Heart right ventricle (tissue), 16 donors: ENCODE results near the gene TGFB2. TPM values are rescaled to one million over a fixed set of nuclear protein-coding genes. Genes with fewer than 3 reads are reported as not detected.

Experiments
- ATAC-seq, 8 donors: fragments of 200-7000 bp; cut with Tn5 transposase; one replicate each; pipeline ENCODE4 v1.9.1; 2020; ENCODE audit warnings: mild to moderate bottlenecking in 8 of 8, moderate library complexity in 8 of 8, moderate number of reproducible peaks in 1 of 8
- DNase-seq, 2 donors: peaks; one replicate each; pipeline ENCODE4 v3.0.0-alpha.2; 2020
- H3K27ac ChIP-seq, 10 donors: fragments of 200-600 bp; sonication (generic) in 2 of 10; one replicate each; pipeline versions ENCODE4 v1.5.0 to v1.8.0; 2020 to 2022; ENCODE audit warnings: mild to moderate bottlenecking in 3 of 10
- H3K27me3 ChIP-seq, 7 donors: fragments of 200-600 bp; one replicate each; pipeline ENCODE4 v1.8.0; 2021 to 2022; ENCODE audit warnings: mild to moderate bottlenecking in 2 of 7
- H3K36me3 ChIP-seq, 9 donors: fragments of 200-600 bp; sonication (generic) in 1 of 9; one replicate each; pipeline versions ENCODE4 v1.5.0 to v1.8.0; 2020 to 2022; ENCODE audit warnings: mild to moderate bottlenecking in 2 of 9
- H3K4me1 ChIP-seq, 9 donors: fragments of 200-600 bp; sonication (generic) in 1 of 9; one replicate each; pipeline versions ENCODE4 v1.5.0 to v1.8.0; 2020 to 2022; ENCODE audit warnings: mild to moderate bottlenecking in 4 of 9
- H3K4me3 ChIP-seq, 10 donors: fragments of 200-600 bp; sonication (generic) in 2 of 10; one replicate each; pipeline versions ENCODE4 v1.5.0 to v1.8.0; 2020 to 2022; ENCODE audit warnings: mild to moderate bottlenecking in 7 of 10, moderate library complexity in 2 of 10
- H3K9me3 ChIP-seq, 11 donors: fragments of 200-600 bp in 10 of 11; sonication (generic) in 2 of 11; one replicate each; pipeline versions ENCODE4 v1.5.0 to v1.8.0; 2013 to 2022; ENCODE audit warnings: mild to moderate bottlenecking in 2 of 11, control low read depth in 1 of 11, moderate library complexity in 1 of 11
- WGBS, 2 donors: extraction: QIAGEN DNeasy Blood & Tissue Kit; methylation state at CpG; one replicate each; pipeline ENCODE4 v1.1.7; 2013; ENCODE audit warnings: inconsistent platforms in 1 of 2; 5-methylcytosine and 5-hydroxymethylcytosine counted together
- intact Hi-C, 10 donors: fragments of 100-400 bp; cut with DNase I; formaldehyde crosslinking; loops; one replicate each; pipeline versions ENCODE4 v1.11.1 to v1.14.2; 2022
- polyA plus RNA-seq, 2 donors: library from polyadenylated mRNA; stranded (reverse); fragments of 200-250 nt; gene quantifications; one replicate each; pipeline ENCODE4 v1.2.3, GENCODE V29; 2013
- total RNA-seq, 10 donors: library from RNA; stranded (reverse); fragmentation: NEBNext Ultra II Directional in 3 of 10; extraction: Animal tissue kit (Norgen Biotek cat#: 25700) in 3 of 10; gene quantifications; one replicate each; pipeline versions ENCODE4 v1.2.1 to v1.2.4, GENCODE V29; 2021 to 2023
- TF ChIP-seq, protein P1 (sequence below), 9 donors: fragments of 200-600 bp; sonication (generic) in 2 of 9; IDR thresholded peaks; one replicate each; pipeline versions ENCODE4 v1.5.0 to v1.8.0; 2021 to 2022; ENCODE audit warnings: antibody characterized with exemption in 9 of 9, mild to moderate bottlenecking in 5 of 9, moderate library complexity in 1 of 9
- donor health status: Arrhythmogenic right ventricular cardiomyopathy.
- donor health status: ischemic (EF 13 %, LVEDD 7.1; RV severe dilation, severe dysfunction).
- donor health status: healthy with polysubstance abuse.
- donor health status: DM: no; HTN: yes; CAD: no.
- donor health status: DM: no; HTN: no; CAD: no.
- donor health status: ischemic (EF 25% LVEDD 6.9; RV normal size, moderate dysfunction).
- donor health status: ischemic (EF 25% LVEDD 5.7; RV mildly dilated, moderate dysfunction).
- donor health status: healthy.
- donor health status: DM: yes; HTN: yes; CAD: no.
- donor health status: Ischemic cardiomyopathy.
- donor health status: ischemic (EF 35%, LVEDD 5.7; RV mildly dilated, moderate dysfunction).
- donor health status: nonischemic (EF 11% LVEDD 7.7; RV severe dilation, severe dysfunction).
- donor health status: DM: yes; HTN: yes; CAD: no.
- donor health status: PGD.
- donor health status: ischemic (EF 29% LVEDD 5.4; RV normal size, mild dysfunction).
- donor health status: nonischemic (EF 23%, LVEDD 6.1; RV moderate dilation, normal function).

TGFB2 gene
- total and polyA plus RNA-seq, 12 donors, result 0.51 to 63.3 (median 4.8) TPM

GRCh38 chr1:218476385-218476784 lies 131.2 kb downstream of the TGFB2 start:
- no peak for DNase-seq
- 67 to 68% methylated on average over 3 of the region's 3 CpGs for WGBS, 2 donors
- H3K36me3 ChIP-seq, result no peaks in the 10 kb centered on the region
- no peaks in the 10 kb centered on the region for H3K27me3 ChIP-seq
- peak in 1 of 8 donors; percentile 34 for ATAC-seq
- TF ChIP-seq, protein P1, sequence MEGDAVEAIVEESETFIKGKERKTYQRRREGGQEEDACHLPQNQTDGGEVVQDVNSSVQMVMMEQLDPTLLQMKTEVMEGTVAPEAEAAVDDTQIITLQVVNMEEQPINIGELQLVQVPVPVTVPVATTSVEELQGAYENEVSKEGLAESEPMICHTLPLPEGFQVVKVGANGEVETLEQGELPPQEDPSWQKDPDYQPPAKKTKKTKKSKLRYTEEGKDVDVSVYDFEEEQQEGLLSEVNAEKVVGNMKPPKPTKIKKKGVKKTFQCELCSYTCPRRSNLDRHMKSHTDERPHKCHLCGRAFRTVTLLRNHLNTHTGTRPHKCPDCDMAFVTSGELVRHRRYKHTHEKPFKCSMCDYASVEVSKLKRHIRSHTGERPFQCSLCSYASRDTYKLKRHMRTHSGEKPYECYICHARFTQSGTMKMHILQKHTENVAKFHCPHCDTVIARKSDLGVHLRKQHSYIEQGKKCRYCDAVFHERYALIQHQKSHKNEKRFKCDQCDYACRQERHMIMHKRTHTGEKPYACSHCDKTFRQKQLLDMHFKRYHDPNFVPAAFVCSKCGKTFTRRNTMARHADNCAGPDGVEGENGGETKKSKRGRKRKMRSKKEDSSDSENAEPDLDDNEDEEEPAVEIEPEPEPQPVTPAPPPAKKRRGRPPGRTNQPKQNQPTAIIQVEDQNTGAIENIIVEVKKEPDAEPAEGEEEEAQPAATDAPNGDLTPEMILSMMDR (IDR thresholded peaks at IDR 0.05), result no peak
- peaks cover 0 to 61% (median 40%) of the 10 kb centered on the region in 9 donors for H3K4me1 ChIP-seq
- H3K4me3 ChIP-seq, result no peak overlapping the region
- peak overlapping the region in 5 of 10 donors; percentile 8 to 81 (median 63) for H3K27ac ChIP-seq
- no peaks in the 10 kb centered on the region for H3K9me3 ChIP-seq
- intact Hi-C loops, result loop anchor here in 1 of 10 donors (5.0 kb wide), 1 partner anchor 129 kb away; the partner anchor contains the start of gene TGFB2

DNA sequence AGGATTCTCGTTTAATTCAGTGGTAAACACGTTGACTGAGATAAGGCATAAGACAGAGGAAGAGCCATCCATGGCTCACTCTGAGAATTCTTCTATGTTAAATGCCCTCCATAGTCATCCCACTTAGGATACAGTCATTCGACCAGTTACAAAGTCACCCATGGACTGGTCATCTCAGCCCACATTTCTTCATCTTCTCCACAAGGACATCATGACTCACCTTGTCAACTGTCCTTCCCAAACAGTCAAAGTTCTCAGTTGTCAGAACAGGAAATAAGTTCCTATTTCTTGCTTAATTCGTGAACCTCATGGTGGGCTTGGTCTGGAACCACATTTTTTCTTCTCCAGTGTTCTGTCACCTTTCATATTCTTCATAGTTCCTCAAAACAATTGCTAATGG lies 133.2 kb downstream of the TGFB2 start:
- Histone ChIP-seq H3K9me3 (no peaks in the 10 kb centered on the region), H3K36me3 (no peaks in the 10 kb centered on the region), H3K27ac (no peak overlapping the region), H3K4me1 (peaks cover 0 to 64% (median 39%) of the 10 kb centered on the region in 9 donors), H3K27me3 (no peaks in the 10 kb centered on the region), H3K4me3 (no peak overlapping the region)
- TF ChIP-seq, protein P1 (IDR thresholded peaks at IDR 0.05), result no peak
- ATAC-seq (no peak), DNase-seq (no peak)
- intact Hi-C loops, result loop anchor here in 1 of 10 donors (5.0 kb wide), 1 partner anchor 131 kb away; the partner anchor contains the start of gene TGFB2
- WGBS, 2 donors, result 88 to 91% methylated on average over 4 of the region's 4 CpGs

DNA sequence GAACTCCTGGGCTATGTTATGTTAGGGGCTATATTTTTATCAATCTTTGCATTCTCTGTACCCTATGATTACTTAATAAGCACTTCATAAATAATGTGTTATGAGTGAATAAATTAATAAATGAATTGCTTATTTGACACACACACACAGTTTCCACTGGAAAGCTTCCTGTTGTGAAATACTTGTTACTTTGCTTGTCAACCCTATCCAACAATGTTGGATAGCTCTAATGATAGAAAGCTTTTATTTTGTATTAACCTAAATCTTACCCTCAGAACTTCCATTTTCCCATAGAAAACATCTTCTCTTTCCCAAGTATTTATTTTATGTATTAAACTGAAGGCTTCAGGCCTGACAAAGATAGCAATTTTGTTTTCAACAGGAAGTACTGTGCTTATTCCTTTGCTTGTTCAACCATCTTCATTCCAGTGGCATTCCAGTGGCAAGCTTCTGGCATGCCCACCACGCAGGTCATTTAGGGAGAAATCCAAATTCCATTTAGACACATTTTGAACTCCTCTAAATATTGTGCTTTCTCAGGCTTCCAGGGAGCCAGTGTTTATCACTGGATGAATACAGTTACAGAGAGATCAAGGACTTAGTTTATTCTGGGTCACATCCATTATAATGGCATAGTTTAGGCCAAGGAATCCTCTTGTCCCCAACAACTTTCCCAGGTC lies 134.4 kb downstream of the TGFB2 start:
- intact Hi-C loops, result loop anchor here in 1 of 10 donors (5.0 kb wide), 1 partner anchor 132 kb away; the partner anchor contains the start of gene TGFB2
- Histone ChIP-seq H3K9me3 (no peaks in the 10 kb centered on the region), H3K27ac (peak overlapping the region in 8 of 10 donors; percentile 29 to 86 (median 64)), H3K36me3 (no peaks in the 10 kb centered on the region), H3K4me3 (no peak overlapping the region), H3K27me3 (no peaks in the 10 kb centered on the region), H3K4me1 (peaks cover 0 to 51% (median 28%) of the 10 kb centered on the region in 9 donors)
- DNase-seq (no peak), ATAC-seq (peak in 3 of 8 donors; percentile 6 to 27 (median 8))
- 62 to 69% methylated on average over 1 of the region's 1 CpG for WGBS, 2 donors
- TF ChIP-seq, protein P1 (IDR thresholded peaks at IDR 0.05), result no peak

GRCh38 chr1:218480137-218480536 lies 135.0 kb downstream of the TGFB2 start:
- Histone ChIP-seq H3K27me3 (no peaks in the 10 kb centered on the region), H3K27ac (peak overlapping the region in 8 of 10 donors; percentile 29 to 86 (median 64)), H3K4me3 (no peak overlapping the region), H3K36me3 (no peaks in the 10 kb centered on the region), H3K9me3 (no peaks in the 10 kb centered on the region), H3K4me1 (peaks cover 0 to 46% (median 22%) of the 10 kb centered on the region in 9 donors)
- TF ChIP-seq, protein P1 (IDR thresholded peaks at IDR 0.05), result no peak
- intact Hi-C loops, result no loop called here
- DNase-seq (peak in 1 of 2 donors; percentile 50), ATAC-seq (peak; percentile 64 to 85 (median 78))
- 56 to 57% methylated on average over 3 of the region's 3 CpGs for WGBS, 2 donors
